Natural killer cell (primary cell): ENCODE results near the gene FXYD3. TPM values are rescaled to one million over a fixed set of nuclear protein-coding genes. Genes with fewer than 3 reads are reported as not detected.
"Not testable (repeated sequence)": the region's sequence is repeated elsewhere in the genome, so short reads cannot be mapped to it uniquely, and the experiment has no call there.

Experiments
- ATAC-seq, 3 donors: fragments of 150-1000 bp in 2 of 3; fragments of 200-7000 bp in 1 of 3; cut with Tn5 transposase; 1 replicate in 1 of 3; 2 replicates in 2 of 3; pipeline ENCODE4 v1.10.0; 2021; ENCODE audit warnings: mild to moderate bottlenecking in 2 of 3, moderate library complexity in 2 of 3
- DNase-seq, 2 donors: peaks; one replicate each; pipeline versions ENCODE4 v3.0.0 to v3.0.0-alpha.2; 2013 to 2021; ENCODE audit warnings: mixed read lengths in 1 of 2
- H3K27ac ChIP-seq: one replicate; pipeline ENCODE4 v1.5.1; 2013; ENCODE audit warnings: mild to moderate bottlenecking, low read length
- H3K27me3 ChIP-seq: one replicate; pipeline ENCODE4 v1.6.1; 2013; ENCODE audit warnings: low read length; ENCODE audit not compliant: control insufficient read depth, insufficient read depth
- H3K36me3 ChIP-seq: one replicate; pipeline ENCODE4 v1.6.1; 2013; ENCODE audit warnings: low read length; ENCODE audit not compliant: control insufficient read depth, insufficient read depth
- H3K4me1 ChIP-seq: one replicate; pipeline ENCODE4 v1.6.1; 2013; ENCODE audit warnings: low read length; ENCODE audit not compliant: control insufficient read depth, insufficient read depth
- H3K4me3 ChIP-seq: one replicate; pipeline ENCODE4 v1.5.1; 2013; ENCODE audit warnings: low read length
- H3K9me3 ChIP-seq: one replicate; pipeline ENCODE4 v1.6.1; 2013; ENCODE audit warnings: low read length; ENCODE audit not compliant: control insufficient read depth, insufficient read depth
- H3K27ac Mint-ChIP-seq, 2 donors: one replicate each; pipeline ENCODE4 v1.8.0; 2022; ENCODE audit warnings: mild to moderate bottlenecking in 2 of 2, mixed read lengths in 2 of 2, moderate library complexity in 1 of 2
- H3K27me3 Mint-ChIP-seq, 2 donors: one replicate each; pipeline ENCODE4 v1.8.0; 2022; ENCODE audit warnings: low read depth in 2 of 2, mixed read lengths in 2 of 2
- H3K36me3 Mint-ChIP-seq: one replicate; pipeline ENCODE4 v1.8.0; 2022; ENCODE audit warnings: mixed read lengths
- H3K4me1 Mint-ChIP-seq, 2 donors: one replicate each; pipeline ENCODE4 v1.8.0; 2022; ENCODE audit warnings: mixed read lengths in 2 of 2
- H3K4me3 Mint-ChIP-seq: one replicate; pipeline ENCODE4 v1.8.0; 2022; ENCODE audit warnings: mild to moderate bottlenecking, moderate library complexity, mixed read lengths
- H3K9me3 Mint-ChIP-seq, 2 donors: one replicate each; pipeline ENCODE4 v1.8.0; 2022; ENCODE audit warnings: mixed read lengths in 2 of 2
- WGBS: methylation state at CpG from one replicate; pipeline ENCODE4 v1.1.7; 2013; ENCODE audit warnings: missing lambda C conversion rate; ENCODE audit not compliant: insufficient coverage; 5-methylcytosine and 5-hydroxymethylcytosine counted together
- intact Hi-C: fragments of 100-400 bp; cut with micrococcal nuclease; formaldehyde crosslinking; loops from one replicate; pipeline ENCODE4 v1.14.2; 2022
- total RNA-seq, 4 donors: library from RNA; stranded (reverse); fragments of 120-200 nt in 1 of 4; gene quantifications; one replicate each; pipeline versions ENCODE4 v1.2.3 to v1.2.4, GENCODE V29; 2013 to 2022
- TF ChIP-seq, protein P1 (sequence below): fragments of 200-600 bp; IDR thresholded peaks from one replicate; pipeline ENCODE4 v1.8.0; 2022; ENCODE audit warnings: antibody characterized with exemption

Gene FXYD3
- total RNA-seq, 3 donors from 2014 or later (not counting 1 experiment from before 2014, with no cell fraction given), result not detected

DNA sequence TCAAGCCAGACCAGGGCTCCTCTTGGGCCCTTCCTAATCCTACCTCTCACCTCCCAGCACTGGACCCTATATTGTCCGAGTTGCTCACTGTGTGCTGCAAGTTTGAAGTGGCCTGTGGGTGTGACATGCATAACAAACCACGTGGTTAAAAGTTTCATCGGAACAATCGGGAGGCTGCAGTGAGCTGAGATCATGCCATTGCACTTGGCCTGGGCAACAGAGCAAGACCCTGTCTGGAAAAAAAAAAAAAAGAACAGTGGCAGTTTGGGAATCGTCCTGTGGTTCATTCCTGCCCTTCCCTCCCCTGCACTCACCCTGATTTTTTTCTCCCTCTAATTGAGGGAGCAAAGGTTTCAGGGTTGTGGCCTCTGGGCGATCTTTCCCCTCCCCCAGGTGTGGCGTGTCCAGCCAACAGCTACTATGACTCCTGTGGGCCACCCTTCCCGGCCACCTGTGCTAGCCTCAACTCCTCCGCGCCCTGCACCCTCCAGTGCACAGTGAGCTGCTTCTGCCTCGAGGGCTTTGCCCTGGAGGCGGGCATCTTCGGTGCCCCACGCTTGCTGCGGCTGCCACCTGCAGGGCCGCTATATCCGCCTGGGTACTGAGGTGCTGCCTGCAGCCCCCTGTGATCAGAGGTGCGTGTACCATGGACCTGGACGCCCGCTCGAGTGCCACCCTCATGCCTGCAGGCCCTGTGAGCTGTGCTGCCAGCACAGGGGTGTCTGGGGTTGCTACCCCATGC lies 16.3 kb upstream of the FXYD3 start:
- Mint-ChIP-seq H3K27me3 (peaks cover 0 to 6% of the 10 kb centered on the region in 2 donors), H3K9me3 (no peaks in the 10 kb centered on the region), H3K36me3 (no peaks in the 10 kb centered on the region), H3K4me3 (no peak overlapping the region), H3K4me1 (no peaks in the 10 kb centered on the region), H3K27ac (no peak overlapping the region)
- Histone ChIP-seq H3K9me3 (no peaks in the 10 kb centered on the region), H3K27me3 (no peaks in the 10 kb centered on the region), H3K27ac (no peak overlapping the region), H3K4me1 (no peaks in the 10 kb centered on the region), H3K36me3 (no peaks in the 10 kb centered on the region), H3K4me3 (no peak overlapping the region)
- intact Hi-C loops, result no loop called here
- ATAC-seq (no peak), DNase-seq (no peak)
- TF ChIP-seq, protein P1, sequence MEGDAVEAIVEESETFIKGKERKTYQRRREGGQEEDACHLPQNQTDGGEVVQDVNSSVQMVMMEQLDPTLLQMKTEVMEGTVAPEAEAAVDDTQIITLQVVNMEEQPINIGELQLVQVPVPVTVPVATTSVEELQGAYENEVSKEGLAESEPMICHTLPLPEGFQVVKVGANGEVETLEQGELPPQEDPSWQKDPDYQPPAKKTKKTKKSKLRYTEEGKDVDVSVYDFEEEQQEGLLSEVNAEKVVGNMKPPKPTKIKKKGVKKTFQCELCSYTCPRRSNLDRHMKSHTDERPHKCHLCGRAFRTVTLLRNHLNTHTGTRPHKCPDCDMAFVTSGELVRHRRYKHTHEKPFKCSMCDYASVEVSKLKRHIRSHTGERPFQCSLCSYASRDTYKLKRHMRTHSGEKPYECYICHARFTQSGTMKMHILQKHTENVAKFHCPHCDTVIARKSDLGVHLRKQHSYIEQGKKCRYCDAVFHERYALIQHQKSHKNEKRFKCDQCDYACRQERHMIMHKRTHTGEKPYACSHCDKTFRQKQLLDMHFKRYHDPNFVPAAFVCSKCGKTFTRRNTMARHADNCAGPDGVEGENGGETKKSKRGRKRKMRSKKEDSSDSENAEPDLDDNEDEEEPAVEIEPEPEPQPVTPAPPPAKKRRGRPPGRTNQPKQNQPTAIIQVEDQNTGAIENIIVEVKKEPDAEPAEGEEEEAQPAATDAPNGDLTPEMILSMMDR, result no peak
- 82% methylated on average over 21 of the region's 21 CpGs for WGBS

DNA sequence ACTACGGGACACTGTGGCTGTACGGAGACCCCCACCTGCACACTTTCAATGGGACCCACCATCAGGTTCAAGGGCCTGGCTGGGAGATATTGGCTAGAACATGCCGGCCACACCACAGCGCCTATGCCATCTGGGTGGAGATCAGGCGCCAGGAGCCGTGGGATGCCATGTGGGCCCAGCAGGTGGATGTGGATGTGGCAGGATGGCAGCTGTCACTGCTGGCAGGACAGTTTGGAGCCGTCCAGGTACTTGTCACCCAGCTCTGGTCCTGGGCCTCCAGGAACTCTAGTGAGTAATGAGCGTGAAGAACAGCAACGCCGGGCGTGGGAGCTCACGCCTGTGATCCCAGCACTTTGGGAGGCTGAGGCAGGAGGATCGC lies 15.7 kb upstream of the FXYD3 start:
- Histone ChIP-seq H3K36me3 (no peaks in the 10 kb centered on the region), H3K9me3 (no peaks in the 10 kb centered on the region), H3K4me3 (no peak overlapping the region), H3K4me1 (no peaks in the 10 kb centered on the region), H3K27me3 (no peaks in the 10 kb centered on the region), H3K27ac (no peak overlapping the region)
- DNase-seq (no peak), ATAC-seq (no peak)
- TF ChIP-seq, protein P1, result no peak
- Mint-ChIP-seq H3K27me3 (peaks cover 0 to 6% of the 10 kb centered on the region in 2 donors), H3K4me3 (no peak overlapping the region), H3K36me3 (no peaks in the 10 kb centered on the region), H3K4me1 (no peaks in the 10 kb centered on the region), H3K27ac (no peak overlapping the region), H3K9me3 (no peaks in the 10 kb centered on the region)
- intact Hi-C loops, result no loop called here
- WGBS, result 94% methylated on average over 13 of the region's 13 CpGs

DNA sequence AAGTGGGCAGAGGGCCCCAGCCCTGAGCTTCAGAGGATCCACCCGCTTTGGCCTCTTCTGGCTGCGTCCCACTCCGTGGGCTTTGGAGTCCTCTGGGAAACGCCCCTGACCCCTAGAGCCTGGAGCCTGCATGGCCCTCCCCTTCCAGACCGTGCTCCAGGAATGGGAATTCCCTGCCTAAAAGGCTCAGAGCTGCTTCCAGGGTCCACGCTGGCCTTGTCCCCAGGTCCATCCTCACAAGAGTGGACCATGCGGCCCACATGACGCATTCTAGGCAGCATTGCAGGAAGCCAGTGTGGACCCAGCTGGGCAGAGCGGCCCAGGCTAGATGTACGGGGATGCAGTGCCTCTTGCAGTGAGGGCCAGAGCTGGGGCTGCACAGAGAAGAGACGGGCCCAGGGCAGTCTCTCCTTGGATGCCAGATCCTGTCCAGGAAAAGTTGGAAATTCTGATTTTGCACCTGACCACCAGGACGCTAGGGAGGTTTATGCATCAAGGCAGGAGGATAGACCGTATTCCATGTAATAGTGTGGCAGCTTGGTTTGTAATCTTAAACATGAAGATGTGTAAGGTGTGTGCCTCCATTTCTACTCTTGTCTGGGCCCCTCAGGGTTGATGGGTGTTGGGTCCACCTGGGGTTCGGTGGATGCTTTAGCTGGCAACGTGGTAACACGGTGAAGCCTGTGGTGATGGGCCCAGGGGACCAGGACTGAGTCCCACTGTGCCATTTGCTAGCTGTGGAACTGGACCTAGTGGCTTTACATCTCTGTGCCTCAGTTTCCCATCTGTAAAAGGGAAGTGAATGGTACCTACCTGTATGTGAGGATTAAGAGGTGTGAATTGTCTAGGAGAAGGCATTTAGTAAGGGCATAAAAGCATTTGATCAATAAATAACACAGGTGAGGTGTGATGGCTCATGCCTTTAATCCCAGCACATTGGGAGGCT lies 14.8 kb upstream of the FXYD3 start:
- no peaks in the 10 kb centered on the region for H3K4me1 ChIP-seq
- ATAC-seq, result no peak
- 87% methylated on average over 16 of the region's 16 CpGs for WGBS
- TF ChIP-seq, protein P1, result no peak
- intact Hi-C loops, result no loop called here
- no peaks in the 10 kb centered on the region for H3K4me1 Mint-ChIP-seq
- H3K27me3 ChIP-seq, result no peaks in the 10 kb centered on the region
- no peaks in the 10 kb centered on the region for H3K36me3 Mint-ChIP-seq
- H3K27me3 Mint-ChIP-seq, result peaks cover 0 to under 1% of the 10 kb centered on the region in 2 donors
- peaks cover 3% of the 10 kb centered on the region for H3K9me3 ChIP-seq
- H3K4me3 Mint-ChIP-seq, result no peak overlapping the region
- H3K36me3 ChIP-seq, result no peaks in the 10 kb centered on the region
- no peak for DNase-seq
- H3K27ac ChIP-seq, result no peak overlapping the region
- H3K4me3 ChIP-seq, result no peak overlapping the region
- no peak overlapping the region for H3K27ac Mint-ChIP-seq
- no peaks in the 10 kb centered on the region for H3K9me3 Mint-ChIP-seq

DNA sequence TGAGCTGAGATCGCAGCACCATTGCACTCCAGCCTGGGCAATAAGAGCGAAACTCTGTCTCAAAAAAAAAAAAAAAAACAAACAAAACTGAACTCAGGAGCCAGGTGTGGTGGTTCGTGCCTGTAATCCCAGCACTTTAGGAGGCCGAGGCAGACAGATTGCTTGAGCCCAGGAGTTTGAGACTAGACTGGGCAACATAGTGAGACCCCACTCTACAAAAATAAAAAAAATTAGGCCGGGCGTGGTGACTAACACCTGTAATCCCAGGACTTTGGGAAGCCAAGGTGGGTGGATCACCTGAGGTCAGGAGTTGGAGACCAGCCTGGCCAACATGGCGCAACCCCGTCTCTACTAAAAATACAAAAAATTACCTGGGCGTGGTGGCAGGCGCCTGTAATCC lies 13.7 kb upstream of the FXYD3 start:
- H3K36me3 ChIP-seq, H3K4me3 Mint-ChIP-seq, H3K27me3 Mint-ChIP-seq, H3K36me3 Mint-ChIP-seq, DNase-seq, H3K4me3 ChIP-seq, ATAC-seq, H3K27ac ChIP-seq, intact Hi-C loops, H3K27me3 ChIP-seq, H3K27ac Mint-ChIP-seq, H3K4me1 ChIP-seq, H3K4me1 Mint-ChIP-seq, H3K9me3 Mint-ChIP-seq, H3K9me3 ChIP-seq: not testable (repeated sequence)
- WGBS, result 88% methylated on average over 5 of the region's 10 CpGs

DNA sequence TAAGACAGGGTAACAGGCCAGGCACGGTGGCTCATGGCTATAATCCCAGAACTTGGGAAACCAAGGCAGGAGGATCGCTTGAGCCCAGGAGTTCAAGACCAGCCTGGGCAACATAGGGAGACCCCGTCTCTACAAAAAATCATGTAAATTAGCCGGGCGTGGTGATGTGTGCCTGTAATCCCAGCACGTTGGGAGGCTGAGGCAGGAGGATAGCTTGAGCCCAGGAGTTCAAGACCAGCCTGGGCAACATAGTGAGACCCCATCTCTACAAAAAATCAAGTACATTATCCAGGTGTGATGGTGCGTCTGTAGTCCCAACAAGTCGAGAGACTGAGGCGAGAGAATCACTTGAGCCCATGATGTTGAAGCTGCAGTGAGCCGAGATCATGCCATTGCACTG lies 12.0 kb upstream of the FXYD3 start:
- H3K36me3 ChIP-seq, intact Hi-C loops, H3K27ac Mint-ChIP-seq, H3K36me3 Mint-ChIP-seq, H3K27ac ChIP-seq, H3K9me3 Mint-ChIP-seq, H3K4me1 Mint-ChIP-seq, ATAC-seq, DNase-seq, H3K27me3 Mint-ChIP-seq, H3K9me3 ChIP-seq, H3K27me3 ChIP-seq, H3K4me3 ChIP-seq, H3K4me1 ChIP-seq, H3K4me3 Mint-ChIP-seq: not testable (repeated sequence)
- WGBS, result 81% methylated on average over 10 of the region's 10 CpGs
